Transverse colon (tissue), 4 donors: ENCODE measurements around the gene TTC28.

Source experiments
- EP300 ChIP-seq: sonication (generic); formaldehyde crosslinking; IDR thresholded peaks from one replicate; pipeline ENCODE4 v1.6.1; 2017; ENCODE audit warnings: antibody characterized with exemption, low read depth
- POLR2A ChIP-seq: fragments of 450-650 bp; IDR thresholded peaks from one replicate; pipeline ENCODE4 v1.6.1; 2016; ENCODE audit warnings: antibody characterized with exemption, mild to moderate bottlenecking, moderate library complexity
- POLR2AphosphoS5 ChIP-seq, 3 donors: sonication (generic); formaldehyde crosslinking; IDR thresholded peaks; one replicate each; pipeline ENCODE4 v1.6.1; 2016; ENCODE audit warnings: antibody characterized with exemption in 3 of 3
- TF ChIP-seq, protein P1 (sequence below), 5 experiments: fragments of 200-600 bp in 3 of 5; fragments of 450-650 bp in 2 of 5; sonication (generic) in 3 of 5; IDR thresholded peaks; 1 replicate in 2 of 5; 2 replicates in 3 of 5; pipeline ENCODE4 v1.5.1; 2016 to 2017; ENCODE audit warnings: antibody characterized with exemption in 5 of 5, inconsistent platforms in 3 of 5, mild to moderate bottlenecking in 2 of 5, moderate library complexity in 1 of 5

DNA sequence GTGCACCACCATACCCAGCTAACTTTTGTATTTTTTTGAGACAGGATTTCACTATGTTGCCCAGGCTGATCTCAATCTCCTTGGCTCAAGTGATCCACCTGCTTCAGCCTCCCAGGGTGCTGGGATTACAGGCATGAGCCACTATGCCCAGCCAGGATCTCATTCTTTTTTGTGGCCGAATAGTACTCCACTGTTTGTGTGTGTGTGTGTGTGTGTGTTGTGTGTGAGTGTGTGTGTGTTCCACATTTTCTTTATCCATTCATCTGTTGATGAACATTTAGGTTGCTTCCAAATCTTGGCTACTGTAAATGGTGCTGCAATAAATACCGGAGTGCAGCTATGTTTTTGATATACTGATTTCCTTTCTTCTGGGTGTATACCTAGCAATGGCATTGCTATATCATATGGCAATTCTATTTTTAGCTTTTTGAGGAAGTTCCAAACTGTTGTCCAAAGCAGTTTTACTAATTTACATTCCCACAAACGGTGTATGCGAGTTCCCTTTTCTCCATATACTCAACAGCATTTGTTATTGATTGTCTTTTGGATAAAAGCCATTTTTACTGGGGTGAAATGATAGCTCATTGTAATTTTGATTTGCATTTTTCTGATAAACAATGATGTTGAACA is 105.4 kb downstream of the TTC28 start:
- TF ChIP-seq, protein P1, sequence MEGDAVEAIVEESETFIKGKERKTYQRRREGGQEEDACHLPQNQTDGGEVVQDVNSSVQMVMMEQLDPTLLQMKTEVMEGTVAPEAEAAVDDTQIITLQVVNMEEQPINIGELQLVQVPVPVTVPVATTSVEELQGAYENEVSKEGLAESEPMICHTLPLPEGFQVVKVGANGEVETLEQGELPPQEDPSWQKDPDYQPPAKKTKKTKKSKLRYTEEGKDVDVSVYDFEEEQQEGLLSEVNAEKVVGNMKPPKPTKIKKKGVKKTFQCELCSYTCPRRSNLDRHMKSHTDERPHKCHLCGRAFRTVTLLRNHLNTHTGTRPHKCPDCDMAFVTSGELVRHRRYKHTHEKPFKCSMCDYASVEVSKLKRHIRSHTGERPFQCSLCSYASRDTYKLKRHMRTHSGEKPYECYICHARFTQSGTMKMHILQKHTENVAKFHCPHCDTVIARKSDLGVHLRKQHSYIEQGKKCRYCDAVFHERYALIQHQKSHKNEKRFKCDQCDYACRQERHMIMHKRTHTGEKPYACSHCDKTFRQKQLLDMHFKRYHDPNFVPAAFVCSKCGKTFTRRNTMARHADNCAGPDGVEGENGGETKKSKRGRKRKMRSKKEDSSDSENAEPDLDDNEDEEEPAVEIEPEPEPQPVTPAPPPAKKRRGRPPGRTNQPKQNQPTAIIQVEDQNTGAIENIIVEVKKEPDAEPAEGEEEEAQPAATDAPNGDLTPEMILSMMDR (IDR thresholded peaks at IDR 0.05), result no peak
- TF ChIP-seq POLR2A (no peak), POLR2AphosphoS5 (IDR thresholded peaks at IDR 0.05) (no peak), EP300 (no peak)
